Mesendoderm (in vitro differentiated cells): ENCODE data around the gene DCDC2C.

Experiments
- DNase-seq: peaks from one replicate; pipeline ENCODE4 v3.0.0; 2013
- H2AK5ac ChIP-seq: 2 replicates; pipeline ENCODE4 v1.6.1; 2013; ENCODE audit warnings: low read length, inconsistent platforms
- H2BK120ac ChIP-seq: 2 replicates; pipeline ENCODE4 v1.6.1; 2013; ENCODE audit warnings: low read depth, mild to moderate bottlenecking, low read length, moderate library complexity, mixed read lengths
- H2BK15ac ChIP-seq: replicated peaks from 2 replicates; pipeline ENCODE4 v1.6.1; 2013; ENCODE audit warnings: low read depth, mild to moderate bottlenecking, moderate library complexity
- H2BK5ac ChIP-seq: 2 replicates; pipeline ENCODE4 v1.6.1; 2013; ENCODE audit warnings: low read length, inconsistent platforms
- H3K18ac ChIP-seq: 2 replicates; pipeline ENCODE4 v1.6.1; 2013; ENCODE audit warnings: mild to moderate bottlenecking, low read length, mixed read lengths
- H3K23ac ChIP-seq: one replicate; pipeline ENCODE4 v1.6.1; 2013; ENCODE audit warnings: low read length
- H3K27ac ChIP-seq: 2 replicates; pipeline ENCODE4 v1.5.1; 2013; ENCODE audit warnings: low read depth, mild to moderate bottlenecking, inconsistent platforms, low read length, moderate library complexity
- H3K27me3 ChIP-seq: 2 replicates; pipeline ENCODE4 v1.6.1; 2013; ENCODE audit warnings: low read length, control low read depth, mild to moderate bottlenecking, inconsistent platforms; ENCODE audit not compliant: insufficient read depth, poor library complexity
- H3K36me3 ChIP-seq: 2 replicates; pipeline ENCODE4 v1.6.1; 2013; ENCODE audit warnings: low read length, inconsistent platforms; ENCODE audit not compliant: control insufficient read depth, insufficient read depth
- H3K4ac ChIP-seq: one replicate; pipeline ENCODE4 v1.6.1; 2013; ENCODE audit warnings: low read depth, mild to moderate bottlenecking, low read length, moderate library complexity
- H3K4me1 ChIP-seq: 2 replicates; pipeline ENCODE4 v1.6.1; 2013; ENCODE audit warnings: low read depth, low read length, inconsistent platforms; ENCODE audit not compliant: control insufficient read depth
- H3K4me2 ChIP-seq: 2 replicates; pipeline ENCODE4 v1.6.1; 2013; ENCODE audit warnings: low read length
- H3K4me3 ChIP-seq: 2 replicates; pipeline ENCODE4 v1.5.1; 2013; ENCODE audit warnings: mild to moderate bottlenecking, low read length
- H3K56ac ChIP-seq: one replicate; pipeline ENCODE4 v1.6.1; 2013; ENCODE audit warnings: low read length
- H3K79me1 ChIP-seq: 2 replicates; pipeline ENCODE4 v1.6.1; 2013; ENCODE audit warnings: low read length, inconsistent platforms
- H3K79me2 ChIP-seq: 2 replicates; pipeline ENCODE4 v1.6.1; 2013; ENCODE audit warnings: mild to moderate bottlenecking, low read length; ENCODE audit not compliant: control insufficient read depth, insufficient read depth
- H3K9ac ChIP-seq: 2 replicates; pipeline ENCODE4 v1.6.1; 2013; ENCODE audit warnings: low read length, inconsistent platforms
- H4K5ac ChIP-seq: one replicate; pipeline ENCODE4 v1.6.1; 2013; ENCODE audit warnings: low read length
- H4K8ac ChIP-seq: one replicate; pipeline ENCODE4 v1.6.1; 2013; ENCODE audit warnings: low read depth, mild to moderate bottlenecking, control low read depth, low read length, moderate library complexity
- WGBS: extraction: QIAGEN DNeasy Blood & Tissue Kit; methylation state at CpG from one replicate; pipeline ENCODE4 v1.1.7; 2013; ENCODE audit warnings: low lambda C conversion rate, missing lambda C conversion rate; ENCODE audit not compliant: insufficient coverage; ENCODE audit errors: extremely low coverage; 5-methylcytosine and 5-hydroxymethylcytosine counted together

Gene DCDC2C

DNA sequence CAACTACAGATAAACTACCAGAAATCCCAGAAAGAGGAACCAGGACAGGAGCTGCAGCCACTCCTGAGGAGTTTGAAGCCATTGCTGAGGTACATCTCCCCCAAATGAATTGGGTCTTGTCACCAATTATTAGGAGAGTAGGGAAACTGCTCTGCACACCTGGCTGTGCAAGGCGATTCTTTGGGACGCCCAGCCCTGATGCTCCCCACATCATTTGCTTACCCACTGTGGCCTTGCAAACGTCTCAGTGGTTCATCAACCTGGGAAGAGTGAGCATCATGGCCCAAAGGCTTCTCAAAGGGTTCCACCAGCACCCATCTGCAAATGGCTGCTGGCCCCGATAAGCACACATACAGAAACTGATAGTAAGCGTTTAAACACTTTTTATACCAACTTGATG lies 21.8 kb upstream of the DCDC2C start:
- H3K36me3 ChIP-seq = no peaks in the 10 kb centered on the region
- no peaks in the 10 kb centered on the region for H3K4me1 ChIP-seq
- no peak for DNase-seq
- H3K23ac ChIP-seq = no peak overlapping the region
- H3K27ac ChIP-seq = no peak overlapping the region
- no peak overlapping the region for H2BK5ac ChIP-seq
- H3K56ac ChIP-seq = no peak overlapping the region
- H2BK15ac ChIP-seq = no peak overlapping the region
- no peaks in the 10 kb centered on the region for H3K79me1 ChIP-seq
- no peaks in the 10 kb centered on the region for H3K27me3 ChIP-seq
- H3K18ac ChIP-seq = no peak overlapping the region
- no peak overlapping the region for H2AK5ac ChIP-seq
- no peak overlapping the region for H3K4me3 ChIP-seq
- H2BK120ac ChIP-seq = no peak overlapping the region
- WGBS = no CpG with 5 or more reads among the region's 5 CpGs
- no peaks in the 10 kb centered on the region for H3K79me2 ChIP-seq
- H3K4ac ChIP-seq = no peak overlapping the region
- H4K5ac ChIP-seq = no peak overlapping the region
- H3K9ac ChIP-seq = no peak overlapping the region
- H3K4me2 ChIP-seq = no peak overlapping the region
- no peak overlapping the region for H4K8ac ChIP-seq

DNA sequence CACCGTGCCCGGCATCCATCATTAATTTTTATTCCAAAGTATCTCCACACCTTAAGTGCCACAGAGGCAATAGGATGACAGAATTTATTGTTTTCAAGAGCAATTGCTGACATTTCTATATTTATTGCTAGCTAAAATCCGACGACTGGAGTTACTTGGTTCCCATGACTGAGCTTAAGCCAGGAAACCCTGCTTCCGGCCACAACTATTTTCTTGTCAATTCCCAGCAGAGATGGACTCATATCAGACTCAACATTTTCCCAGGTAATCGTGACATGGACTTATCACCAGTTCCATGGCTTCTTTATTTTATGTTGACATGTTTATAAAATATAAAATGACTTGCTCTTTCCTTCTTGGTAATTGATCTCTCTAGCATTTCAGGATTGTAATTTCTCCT lies 20.6 kb upstream of the DCDC2C start:
- Histone ChIP-seq H2AK5ac (no peak overlapping the region), H3K36me3 (no peaks in the 10 kb centered on the region), H3K4ac (no peak overlapping the region), H3K79me2 (no peaks in the 10 kb centered on the region), H3K56ac (no peak overlapping the region), H3K18ac (no peak overlapping the region), H3K4me2 (no peak overlapping the region), H2BK5ac (no peak overlapping the region), H3K79me1 (no peaks in the 10 kb centered on the region), H2BK120ac (no peak overlapping the region), H3K4me3 (no peak overlapping the region), H4K8ac (no peak overlapping the region), H2BK15ac (no peak overlapping the region), H3K23ac (no peak overlapping the region), H3K27ac (no peak overlapping the region), H3K27me3 (no peaks in the 10 kb centered on the region), H3K4me1 (no peaks in the 10 kb centered on the region), H3K9ac (no peak overlapping the region), H4K5ac (no peak overlapping the region)
- no CpG with 5 or more reads among the region's 6 CpGs for WGBS
- DNase-seq = no peak

DNA sequence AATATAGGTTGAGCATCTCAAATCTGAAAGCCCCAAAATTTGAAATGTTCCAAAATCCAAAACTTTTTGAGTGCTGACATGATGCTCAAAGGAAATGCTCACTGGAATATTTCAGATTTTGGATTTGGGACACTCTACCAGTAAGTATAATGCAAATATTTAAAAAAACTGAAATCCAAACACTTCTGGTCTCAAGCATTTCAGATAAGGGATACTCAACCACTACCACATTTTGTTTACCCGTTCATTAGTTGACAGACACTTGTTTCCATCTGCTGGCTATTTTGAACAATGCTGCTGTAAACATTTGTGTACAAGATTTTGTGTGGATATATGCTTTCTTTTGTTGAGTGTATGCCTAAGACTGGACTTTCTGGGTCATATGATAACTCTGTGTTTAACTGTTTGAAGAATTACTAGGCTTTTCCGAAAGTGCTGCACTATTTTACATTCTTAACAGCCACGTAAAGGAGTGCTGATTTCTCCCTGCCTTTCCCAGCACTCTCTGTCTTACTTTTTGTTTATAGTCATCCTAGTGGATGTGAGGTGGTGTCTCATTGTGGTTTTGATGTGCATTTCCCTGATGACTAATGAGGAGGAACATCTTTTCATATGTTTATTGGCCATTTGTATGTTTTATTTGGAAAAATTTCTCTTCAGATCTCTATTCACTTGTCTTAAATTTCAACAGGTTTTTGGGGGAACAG lies 19.5 kb upstream of the DCDC2C start:
- no peak overlapping the region for H4K5ac ChIP-seq
- no peak overlapping the region for H2BK15ac ChIP-seq
- H4K8ac ChIP-seq = no peak overlapping the region
- no peak overlapping the region for H3K18ac ChIP-seq
- H3K56ac ChIP-seq = no peak overlapping the region
- no CpG with 5 or more reads among the region's 3 CpGs for WGBS
- H3K79me1 ChIP-seq = no peaks in the 10 kb centered on the region
- no peak overlapping the region for H2BK120ac ChIP-seq
- H3K79me2 ChIP-seq = no peaks in the 10 kb centered on the region
- no peaks in the 10 kb centered on the region for H3K4me1 ChIP-seq
- no peak overlapping the region for H3K27ac ChIP-seq
- H2AK5ac ChIP-seq = no peak overlapping the region
- no peak for DNase-seq
- H3K4me2 ChIP-seq = no peak overlapping the region
- H3K27me3 ChIP-seq = no peaks in the 10 kb centered on the region
- no peaks in the 10 kb centered on the region for H3K36me3 ChIP-seq
- H3K9ac ChIP-seq = no peak overlapping the region
- no peak overlapping the region for H3K23ac ChIP-seq
- no peak overlapping the region for H3K4me3 ChIP-seq
- no peak overlapping the region for H3K4ac ChIP-seq
- H2BK5ac ChIP-seq = no peak overlapping the region

DNA sequence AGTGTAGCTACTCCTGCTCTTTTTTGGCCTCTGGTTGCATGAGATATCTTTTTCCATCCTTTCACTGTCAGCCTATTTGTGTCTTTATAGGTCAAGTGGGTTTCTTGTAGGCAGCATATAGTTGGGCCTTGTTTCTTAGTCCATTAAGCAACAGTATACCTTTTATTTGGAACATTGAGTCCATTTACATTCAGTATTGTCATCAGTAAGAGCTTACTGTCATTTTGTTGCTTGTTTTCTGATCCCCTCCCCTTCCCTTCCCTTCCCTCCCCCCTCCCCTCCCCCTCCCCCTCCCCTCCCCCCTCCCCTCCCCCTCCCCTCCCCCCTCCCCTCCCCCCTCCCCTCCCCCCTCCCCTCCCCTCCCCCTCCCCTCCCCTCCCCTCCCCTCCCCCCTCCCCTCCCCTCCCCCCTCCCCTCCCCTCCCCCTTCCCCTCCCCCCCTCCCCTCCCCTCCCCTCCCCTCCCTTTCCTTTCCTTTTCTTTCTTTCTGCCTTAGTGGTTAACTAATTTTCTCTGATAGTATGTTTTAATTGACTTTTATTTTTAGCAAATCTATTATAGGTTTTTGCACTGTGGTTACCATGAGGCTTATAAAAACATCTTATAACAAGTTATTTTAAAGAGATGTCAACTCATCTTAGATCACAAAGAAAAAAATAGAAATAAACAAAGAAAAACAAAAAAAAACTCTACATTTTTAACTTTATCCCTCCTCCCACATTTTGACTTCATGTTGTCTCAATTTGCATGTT lies 13.2 kb upstream of the DCDC2C start:
- H3K9ac ChIP-seq = no peak overlapping the region
- H3K79me2 ChIP-seq = no peaks in the 10 kb centered on the region
- no peak overlapping the region for H2BK120ac ChIP-seq
- H2BK5ac ChIP-seq = no peak overlapping the region
- no peak overlapping the region for H2BK15ac ChIP-seq
- H3K4me2 ChIP-seq = no peak overlapping the region
- H3K36me3 ChIP-seq = no peaks in the 10 kb centered on the region
- no peaks in the 10 kb centered on the region for H3K79me1 ChIP-seq
- no peak overlapping the region for H3K4ac ChIP-seq
- no peak overlapping the region for H2AK5ac ChIP-seq
- DNase-seq = no peak
- no peak overlapping the region for H4K5ac ChIP-seq
- H3K27me3 ChIP-seq = no peaks in the 10 kb centered on the region
- no peak overlapping the region for H3K4me3 ChIP-seq
- H3K4me1 ChIP-seq = no peaks in the 10 kb centered on the region
- H3K23ac ChIP-seq = no peak overlapping the region
- no peak overlapping the region for H3K56ac ChIP-seq
- no peak overlapping the region for H3K27ac ChIP-seq
- H4K8ac ChIP-seq = no peak overlapping the region
- no peak overlapping the region for H3K18ac ChIP-seq

DNA sequence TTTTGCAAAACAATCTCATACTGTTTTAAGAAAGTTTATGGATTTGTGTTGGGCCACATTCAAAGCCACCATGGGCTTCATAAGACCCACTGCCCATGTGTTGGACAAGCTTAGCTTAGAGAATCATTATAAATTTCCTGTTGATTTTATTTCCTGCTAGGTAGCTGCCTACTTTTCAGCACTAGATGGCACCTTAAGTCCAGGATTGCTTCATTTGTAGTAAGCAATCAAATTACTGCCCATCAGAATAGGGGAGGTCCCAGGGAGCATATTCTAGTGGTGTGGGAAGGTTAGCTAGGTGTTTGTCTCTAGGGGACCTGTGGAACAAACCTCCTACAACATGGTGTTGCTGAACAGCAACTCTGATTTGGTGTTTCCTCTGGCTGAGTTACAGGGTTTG lies 11.0 kb upstream of the DCDC2C start:
- Histone ChIP-seq H3K79me1 (no peaks in the 10 kb centered on the region), H3K9ac (no peak overlapping the region), H3K36me3 (no peaks in the 10 kb centered on the region), H3K56ac (no peak overlapping the region), H3K4me2 (no peak overlapping the region), H3K27me3 (no peaks in the 10 kb centered on the region), H3K79me2 (no peaks in the 10 kb centered on the region), H3K18ac (no peak overlapping the region), H2BK5ac (no peak overlapping the region), H2BK120ac (no peak overlapping the region), H2AK5ac (no peak overlapping the region), H4K5ac (no peak overlapping the region), H3K4ac (no peak overlapping the region), H2BK15ac (no peak overlapping the region), H3K27ac (no peak overlapping the region), H3K4me1 (no peaks in the 10 kb centered on the region), H4K8ac (no peak overlapping the region), H3K23ac (no peak overlapping the region), H3K4me3 (no peak overlapping the region)
- DNase-seq = peak; percentile 66

DNA sequence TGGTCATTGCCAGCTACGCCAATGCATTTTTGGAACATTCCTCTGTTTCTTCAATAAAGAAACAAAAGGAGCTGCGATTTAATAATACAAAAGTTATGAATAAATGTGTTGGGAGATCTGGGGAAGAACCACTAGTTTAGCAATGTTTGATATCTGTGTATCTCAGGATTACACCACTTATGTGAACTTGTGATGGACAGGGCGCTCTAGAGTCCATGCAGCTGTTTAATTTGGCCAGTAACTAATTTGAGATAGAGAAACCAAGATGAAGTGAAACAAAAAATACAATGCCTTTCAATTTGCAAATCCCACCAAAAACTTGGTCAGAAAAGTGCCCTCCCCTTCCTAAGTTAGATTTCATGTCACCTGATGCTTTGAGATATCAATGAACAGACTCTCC lies 6.8 kb upstream of the DCDC2C start:
- Histone ChIP-seq H4K8ac (no peak overlapping the region), H3K56ac (no peak overlapping the region), H2BK15ac (no peak overlapping the region), H3K4me2 (no peak overlapping the region), H3K4me1 (no peaks in the 10 kb centered on the region), H3K79me1 (no peaks in the 10 kb centered on the region), H4K5ac (no peak overlapping the region), H3K27ac (no peak overlapping the region), H3K36me3 (no peaks in the 10 kb centered on the region), H3K4me3 (no peak overlapping the region), H3K23ac (no peak overlapping the region), H3K9ac (no peak overlapping the region), H2BK5ac (no peak overlapping the region), H3K4ac (no peak overlapping the region), H3K18ac (no peak overlapping the region), H3K79me2 (no peaks in the 10 kb centered on the region), H2AK5ac (no peak overlapping the region), H2BK120ac (no peak overlapping the region), H3K27me3 (no peaks in the 10 kb centered on the region)
- DNase-seq = no peak
- no CpG with 5 or more reads among the region's 3 CpGs for WGBS
